CD1c-positive myeloid dendritic cell (primary cell): ENCODE data around the gene AGAP2.

Source experiments
- DNase-seq: peaks from one replicate; pipeline ENCODE4 v3.0.0-alpha.2; 2016; ENCODE audit errors: extremely low spot score

AGAP2 gene

GRCh38 chr12:57767876-57768275 lies 29.3 kb upstream of the AGAP2 start:
- DNase-seq = no peak

GRCh38 chr12:57767305-57767698 lies 28.8 kb upstream of the AGAP2 start:
- DNase-seq = no peak

- no peak for DNase-seq
These were observed 28.1 kb upstream of the AGAP2 start, which contains the start of gene CYP27B1 for GRCh38 chr12:57766464-57767304. Gene CYP27B1, minus strand, starts transcription at chr12:57767078. Its CDS starts 37 bp downstream, at chr12:57767041.

- DNase-seq = peak; percentile 41
These were observed 27.3 kb upstream of the AGAP2 start for GRCh38 chr12:57765698-57766463.

- DNase-seq = peak; percentile 47
These were observed 26.6 kb upstream of the AGAP2 start for GRCh38 chr12:57765003-57765697.

GRCh38 chr12:57764662-57765002 lies 26.1 kb upstream of the AGAP2 start:
- no peak for DNase-seq

GRCh38 chr12:57763881-57764661 lies 25.5 kb upstream of the AGAP2 start:
- DNase-seq = no peak

DNA sequence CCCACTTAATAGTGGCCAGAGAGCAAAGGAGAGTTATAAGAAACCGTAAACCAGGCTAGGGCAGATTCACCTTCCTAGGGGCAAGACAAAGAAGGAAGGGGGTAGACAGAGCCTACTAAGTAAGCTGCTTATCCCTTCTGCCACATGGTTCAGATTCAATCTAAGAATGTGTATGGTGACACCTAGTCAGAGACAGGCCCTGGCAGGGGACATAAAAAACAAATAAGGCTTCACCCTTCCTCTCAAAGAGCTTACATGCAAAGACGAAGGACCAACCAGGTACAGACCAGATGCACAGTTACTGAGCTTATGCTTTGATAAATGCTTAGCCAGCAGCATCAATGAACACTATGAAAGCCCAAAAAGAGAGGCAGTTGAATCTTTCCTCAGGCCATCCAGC lies 23.9 kb upstream of the AGAP2 start:
- no peak for DNase-seq

- DNase-seq = no peak
These were observed 23.0 kb upstream of the AGAP2 start for GRCh38 chr12:57761391-57761998.

DNA sequence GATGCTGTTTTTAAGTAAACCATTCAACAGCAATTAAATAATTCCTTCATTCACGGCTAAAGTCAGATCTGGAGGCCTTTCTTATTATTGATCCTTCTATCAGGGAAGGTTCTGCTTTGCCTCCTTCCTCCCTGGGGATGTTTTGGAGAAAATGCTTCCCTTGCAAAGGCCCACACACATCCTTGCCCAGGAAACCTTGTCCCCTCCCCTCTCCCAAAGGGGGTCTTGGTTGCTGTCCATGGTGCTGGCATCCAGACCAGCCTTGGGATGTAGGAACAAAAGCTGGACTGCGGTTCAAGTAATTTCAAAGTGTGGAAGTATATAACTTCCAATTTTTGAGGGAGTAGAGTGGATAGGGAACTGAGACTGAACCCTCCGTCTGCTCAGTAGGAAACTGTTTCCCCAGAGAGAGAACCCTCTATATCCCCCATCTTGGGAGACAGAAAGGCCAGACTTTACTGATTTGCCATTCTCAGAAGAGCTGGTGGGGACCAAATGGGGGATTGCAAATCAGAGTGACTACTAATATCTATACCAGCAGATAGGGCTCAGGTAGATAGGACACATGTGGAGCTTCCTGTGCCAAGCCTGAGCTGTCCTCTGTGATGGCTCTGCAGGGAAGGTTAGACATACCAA lies 21.9 kb upstream of the AGAP2 start:
- no peak for DNase-seq

DNA sequence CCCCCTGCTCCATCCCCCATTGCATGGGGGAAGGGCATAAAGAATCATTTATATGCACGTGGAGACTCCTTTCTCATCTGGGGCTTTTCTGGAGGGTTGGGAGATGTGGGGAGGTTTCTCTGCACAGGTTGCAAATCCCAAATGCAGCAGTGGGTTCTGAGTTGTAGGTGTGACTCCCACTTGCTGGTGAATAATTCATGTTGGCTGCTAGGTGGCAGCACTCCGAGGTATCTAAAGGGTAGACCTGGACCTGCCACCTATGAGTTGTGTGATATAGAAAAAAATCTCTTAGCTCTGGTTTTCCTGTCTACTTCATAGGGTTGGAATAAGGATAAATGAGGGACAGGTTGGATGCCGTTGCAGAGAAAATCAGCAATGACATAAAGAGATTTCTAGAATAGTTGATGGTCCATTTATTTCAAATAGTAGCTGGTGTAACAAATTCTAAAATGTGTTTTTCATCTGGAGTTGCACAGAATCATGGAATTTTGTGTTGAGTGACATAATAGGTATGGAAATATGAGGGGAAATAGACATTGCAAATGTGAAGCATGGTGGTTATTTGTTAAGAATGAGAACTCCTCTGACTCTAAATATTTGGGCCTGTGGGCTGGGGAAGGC lies 20.9 kb upstream of the AGAP2 start:
- no peak for DNase-seq

DNA sequence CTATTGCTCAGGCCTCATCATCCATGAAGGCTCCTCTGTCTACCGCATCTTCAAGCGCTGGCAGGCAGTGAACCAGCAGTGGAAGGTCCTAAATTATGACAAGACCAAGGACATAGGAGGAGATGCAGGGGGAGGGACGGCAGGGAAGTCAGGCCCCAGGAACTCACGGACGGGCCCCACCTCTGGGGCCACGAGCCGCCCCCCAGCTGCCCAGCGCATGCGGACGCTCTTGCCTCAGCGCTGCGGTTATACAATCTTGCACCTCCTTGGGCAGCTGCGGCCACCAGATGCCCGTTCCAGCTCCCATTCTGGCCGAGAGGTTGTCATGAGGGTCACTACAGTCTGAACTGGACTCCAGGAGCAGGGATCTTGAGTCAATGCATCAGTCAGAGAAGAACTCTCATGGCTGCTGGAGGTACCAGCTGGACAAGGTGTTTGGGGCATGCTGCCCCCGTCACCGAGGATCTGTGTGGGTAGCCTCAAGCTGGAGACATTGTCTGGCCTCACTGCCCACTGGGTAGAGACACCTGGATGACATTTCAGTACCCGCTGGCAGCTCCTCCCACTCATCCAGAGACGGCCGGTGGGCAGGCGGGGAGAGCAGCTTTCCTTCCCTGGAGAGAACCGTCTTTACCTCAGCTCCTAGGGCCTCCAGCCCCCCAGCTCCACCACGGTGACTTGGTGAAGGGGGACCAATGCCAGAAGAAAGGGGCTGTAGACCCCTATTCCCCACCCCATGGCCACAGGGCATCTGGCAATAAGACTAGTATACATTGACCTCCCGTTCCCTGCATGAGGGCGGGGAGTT lies 20.2 kb upstream of the AGAP2 start:
- no peak for DNase-seq

GRCh38 chr12:57757771-57758170 lies 19.2 kb upstream of the AGAP2 start:
- DNase-seq = no peak

GRCh38 chr12:57756406-57757341 lies 18.1 kb upstream of the AGAP2 start:
- DNase-seq = peak; percentile 66

DNA sequence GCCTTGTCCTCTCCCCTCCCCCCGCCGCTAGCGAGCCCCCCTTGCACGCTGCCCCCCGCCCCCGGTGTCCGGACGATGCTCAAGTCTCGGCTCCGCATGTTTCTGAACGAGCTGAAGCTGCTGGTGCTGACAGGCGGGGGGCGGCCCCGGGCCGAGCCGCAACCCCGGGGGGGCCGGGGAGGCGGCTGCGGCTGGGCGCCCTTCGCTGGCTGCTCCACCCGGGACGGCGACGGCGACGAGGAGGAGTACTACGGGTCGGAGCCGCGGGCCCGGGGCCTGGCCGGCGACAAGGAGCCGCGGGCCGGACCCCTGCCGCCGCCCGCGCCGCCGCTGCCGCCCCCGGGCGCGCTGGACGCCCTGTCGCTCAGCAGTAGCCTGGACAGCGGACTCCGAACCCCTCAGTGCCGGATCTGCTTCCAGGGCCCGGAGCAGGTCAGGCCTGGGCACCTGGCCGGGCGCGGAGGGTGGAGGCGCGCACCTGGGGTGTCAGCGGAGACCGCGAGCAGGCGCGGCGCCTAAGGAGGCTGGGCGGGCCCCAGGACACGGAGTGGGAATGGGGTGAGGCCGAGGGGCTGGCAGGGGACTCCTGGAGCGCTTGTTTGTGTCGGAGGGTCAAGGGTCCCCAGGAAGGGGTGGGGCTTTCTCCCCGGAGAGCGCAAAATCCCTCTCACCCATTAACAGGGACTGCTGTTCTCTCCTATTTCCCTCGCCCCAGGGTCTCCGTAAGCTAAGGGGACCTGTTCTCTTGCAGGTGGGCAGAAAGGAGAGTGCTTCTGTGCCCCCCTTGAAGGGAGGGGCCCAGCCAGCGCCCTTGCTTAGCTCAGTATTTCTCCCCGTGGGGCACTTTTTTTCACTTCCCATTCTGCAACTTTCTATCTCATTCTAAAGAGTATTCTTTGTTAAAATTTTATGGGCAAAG lies 17.2 kb upstream of the AGAP2 start:
- no peak for DNase-seq

- no peak for DNase-seq
These were observed 16.6 kb upstream of the AGAP2 start for GRCh38 chr12:57755194-57755453.

- peak; percentile 55 for DNase-seq
These were observed 16.1 kb upstream of the AGAP2 start, which contains the start of gene MARCHF9 for GRCh38 chr12:57754411-57755193. Gene MARCHF9, plus strand, starts transcription at chr12:57755103. Its CDS starts 426 bp downstream, at chr12:57755529.
